Astrocyte of the hippocampus (primary cell): ENCODE measurements around the gene ADAM15.
A peak's percentile ranks its signal among the peaks of the same experiment; 100 is the strongest.

Source experiments
- DNase-seq: peaks from one replicate; pipeline ENCODE4 v3.0.0; 2011; ENCODE audit warnings: low read depth, low spot score

The ADAM15 gene

GRCh38 chr1:155052439-155053395 is 1.6 kb downstream of the ADAM15 start:
- peak; percentile 30 for DNase-seq

- DNase-seq, result no peak
These were observed 2.5 kb downstream of the ADAM15 start for GRCh38 chr1:155053531-155054105.

- DNase-seq, result no peak
These were observed 6.0 kb downstream of the ADAM15 start for GRCh38 chr1:155057104-155057503.

- DNase-seq, result no peak
These were observed 6.7 kb downstream of the ADAM15 start for GRCh38 chr1:155057788-155058211.

GRCh38 chr1:155060736-155061135 is 9.6 kb downstream of the ADAM15 start:
- no peak for DNase-seq

- peak; percentile 90 for DNase-seq
These were observed 10.4 kb downstream of the ADAM15 start for GRCh38 chr1:155061381-155062150.

GRCh38 chr1:155062151-155062686 is 11.1 kb downstream of the ADAM15 start:
- no peak for DNase-seq

GRCh38 chr1:155062702-155063411 is 11.7 kb downstream of the ADAM15 start:
- DNase-seq, result peak; percentile 81

GRCh38 chr1:155063550-155064110 is 12.5 kb downstream of the ADAM15 start, which contains the start of gene EFNA4:
TSS of gene EFNA4 (plus strand) at chr1:155063740. CDS start at chr1:155063824, 84 bp downstream.
- DNase-seq, result peak; percentile 93

GRCh38 chr1:155064111-155064831 is 13.2 kb downstream of the ADAM15 start:
- DNase-seq, result peak; percentile 73

- DNase-seq, result no peak
These were observed 13.8 kb downstream of the ADAM15 start for GRCh38 chr1:155064832-155065429.

GRCh38 chr1:155066777-155067176 is 15.7 kb downstream of the ADAM15 start:
- DNase-seq, result no peak

GRCh38 chr1:155068599-155068998 is 17.5 kb downstream of the ADAM15 start:
- no peak for DNase-seq

GRCh38 chr1:155069551-155070157 is 18.5 kb downstream of the ADAM15 start:
- no peak for DNase-seq

- no peak for DNase-seq
These were observed 19.1 kb downstream of the ADAM15 start for GRCh38 chr1:155070158-155070621.

GRCh38 chr1:155070721-155071569 is 19.8 kb downstream of the ADAM15 start:
- peak; percentile 84 for DNase-seq

GRCh38 chr1:155071701-155072100 is 20.6 kb downstream of the ADAM15 start:
- DNase-seq, result no peak
